NCI-H446 treated with DMSO at 0.1 percent for 48 hours (cell line): ENCODE results near the gene LRFN3.
"Not testable (repeated sequence)": the region's sequence is repeated elsewhere in the genome, so short reads cannot be mapped to it uniquely, and the experiment has no call there.

Experiments used
- DNase-seq: peaks from one replicate; lab custom pipeline; 2025; lab: John Stamatoyannopoulos, UW

Gene LRFN3

DNA sequence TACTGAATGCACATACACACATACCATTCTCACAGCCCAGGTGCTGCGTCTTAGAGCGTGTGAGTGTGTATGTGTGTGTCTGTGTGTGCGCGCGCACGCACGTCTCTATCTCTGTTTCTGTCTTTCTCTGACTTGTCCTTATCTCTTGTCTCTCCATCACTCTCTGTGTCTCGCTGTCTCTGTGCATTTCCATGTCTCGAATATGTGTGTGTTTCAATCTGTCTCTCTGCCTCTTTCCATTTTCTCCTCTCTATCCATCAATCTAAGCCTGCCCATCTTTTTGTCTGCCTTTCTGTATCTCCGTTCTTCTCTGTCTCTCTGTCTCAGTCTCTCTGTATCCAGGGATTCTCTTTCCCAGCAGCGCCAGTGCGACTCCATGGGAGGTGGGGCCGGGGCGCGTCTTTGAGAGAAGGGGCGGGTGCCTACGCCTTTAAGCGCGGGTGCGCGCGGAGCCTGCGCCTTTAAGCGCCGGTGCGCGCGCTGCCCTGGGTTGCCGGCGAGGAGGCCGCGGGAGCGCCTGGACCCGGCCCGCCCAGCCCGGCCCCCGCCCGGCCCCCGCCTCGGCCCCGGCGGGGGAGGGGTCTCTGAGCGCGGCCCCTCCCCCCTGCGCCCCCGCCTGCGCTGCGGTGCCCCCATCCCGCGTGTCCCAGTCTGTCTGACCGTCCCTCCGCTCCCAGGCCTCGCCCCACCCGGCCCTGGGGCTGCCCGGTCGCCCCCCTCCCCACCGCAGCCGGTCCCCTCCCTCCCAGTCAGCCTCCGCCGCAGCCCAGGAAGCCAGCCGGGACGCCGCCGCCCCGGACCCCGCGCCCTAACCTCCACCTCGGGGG, at the start of gene LRFN3:
Gene LRFN3 (plus strand): TSS at position 464 of the 827 bp plus-strand sequence. CDS start 3,052 bp downstream, outside the sequence.
- DNase-seq, result peak; percentile 41

GRCh38 chr19:35887197-35887596, 49.0 kb upstream of the LRFN3 start:
- DNase-seq, result no peak

- DNase-seq, result no peak
Measured at GRCh38 chr19:35888398-35888797, 47.8 kb upstream of the LRFN3 start.

DNA sequence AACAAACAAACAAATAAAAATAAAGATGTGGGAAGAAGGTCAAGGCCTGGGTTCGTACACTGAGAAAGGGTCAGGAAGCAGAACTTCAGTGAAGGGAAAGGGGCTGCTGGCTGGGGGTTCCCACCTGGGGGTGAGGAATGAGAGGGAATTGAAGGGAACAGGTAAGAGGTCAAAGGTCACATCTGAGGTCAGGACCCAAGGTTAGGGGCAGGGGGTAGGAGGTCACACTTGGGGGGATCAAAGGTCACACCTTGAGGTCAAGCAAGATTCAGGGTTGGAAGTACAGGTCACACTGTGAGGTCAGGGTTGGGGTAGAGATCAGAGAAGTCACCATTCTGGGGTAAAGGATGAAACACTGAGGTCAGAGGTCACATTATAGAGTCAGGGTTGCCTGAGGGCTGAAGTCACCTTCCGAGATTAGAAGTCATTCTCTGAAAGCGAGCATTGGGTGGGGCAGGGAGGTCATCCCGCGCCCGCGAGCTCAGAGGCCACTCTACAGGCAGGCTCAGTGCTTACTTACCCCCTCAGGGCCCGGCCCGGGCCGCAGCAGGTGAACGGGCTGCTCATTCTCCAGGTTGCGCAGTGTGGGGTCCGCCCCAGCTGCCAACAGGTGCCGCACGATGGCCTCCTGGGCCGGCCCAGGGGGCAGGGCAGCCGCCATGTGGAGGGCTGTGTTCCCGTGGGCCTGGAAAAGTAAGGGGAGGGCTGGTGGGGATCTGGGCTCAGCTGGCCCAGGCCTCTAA, 46.6 kb upstream of the LRFN3 start:
- DNase-seq, result no peak

- no peak for DNase-seq
Measured at GRCh38 chr19:35890113-35890650, 46.0 kb upstream of the LRFN3 start.

DNA sequence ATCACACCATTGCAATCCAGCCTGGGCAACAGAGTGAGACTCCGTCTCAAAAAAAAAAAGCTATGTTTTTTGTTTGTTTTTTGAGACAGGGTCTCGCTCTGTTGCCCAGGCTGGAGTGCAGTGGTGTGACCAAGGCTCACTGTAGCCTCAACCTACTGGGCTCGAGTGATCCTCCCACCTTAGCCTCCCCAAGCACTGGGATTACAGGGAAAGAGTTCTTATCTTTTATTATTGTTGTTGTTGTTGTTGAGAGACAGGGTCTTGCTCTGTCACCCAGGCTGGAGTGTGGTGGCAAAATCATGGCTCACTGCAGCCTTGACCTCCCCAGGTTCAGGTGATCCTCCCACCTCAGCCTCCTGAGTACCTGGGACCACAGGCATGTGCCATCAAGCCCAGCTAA, 44.4 kb upstream of the LRFN3 start:
- DNase-seq, result not testable (repeated sequence)

- no peak for DNase-seq
Measured at GRCh38 chr19:35894342-35894741, 41.8 kb upstream of the LRFN3 start.

DNA sequence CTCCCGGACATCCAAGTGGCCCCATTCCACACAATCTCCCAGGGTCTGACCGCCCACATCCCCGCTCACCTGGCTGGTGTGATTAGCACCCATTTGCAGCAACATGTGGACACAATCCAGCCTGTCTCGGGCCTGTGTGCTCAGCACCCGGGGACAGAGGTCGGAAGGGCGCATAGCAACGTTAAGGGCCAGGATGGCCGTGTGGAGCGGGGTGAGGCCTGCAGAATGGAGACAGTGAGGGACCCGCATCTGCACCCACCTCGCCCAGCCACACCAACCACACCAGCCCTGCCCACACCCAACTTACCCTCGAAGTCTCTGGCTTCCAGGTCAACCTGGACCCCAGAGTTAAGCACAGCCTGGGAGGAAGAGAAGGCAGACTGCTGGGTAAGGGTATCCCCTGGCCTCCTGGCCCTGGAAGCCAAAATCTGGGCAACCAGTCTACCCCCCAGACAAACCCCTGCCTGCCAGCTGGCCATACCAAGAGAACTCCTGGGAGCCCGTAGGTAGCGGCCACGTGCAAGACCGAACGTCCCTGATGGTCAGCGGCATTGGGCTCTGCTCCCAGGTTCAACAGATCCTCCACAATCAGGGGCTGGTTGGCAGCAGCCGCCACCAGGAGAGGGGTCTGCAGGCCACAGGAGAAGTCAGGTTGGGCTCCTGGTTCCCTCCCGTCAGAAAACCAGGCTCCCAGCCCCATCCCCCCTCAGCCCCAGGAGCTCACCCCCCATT, 40.1 kb upstream of the LRFN3 start:
- no peak for DNase-seq

GRCh38 chr19:35896643-35897040, 39.5 kb upstream of the LRFN3 start:
- DNase-seq, result no peak

GRCh38 chr19:35897706-35898451, 38.3 kb upstream of the LRFN3 start:
- no peak for DNase-seq

GRCh38 chr19:35898499-35898809, 37.7 kb upstream of the LRFN3 start:
- no peak for DNase-seq

- peak; percentile 53 for DNase-seq
Measured at GRCh38 chr19:35899547-35900214, 36.5 kb upstream of the LRFN3 start.

DNA sequence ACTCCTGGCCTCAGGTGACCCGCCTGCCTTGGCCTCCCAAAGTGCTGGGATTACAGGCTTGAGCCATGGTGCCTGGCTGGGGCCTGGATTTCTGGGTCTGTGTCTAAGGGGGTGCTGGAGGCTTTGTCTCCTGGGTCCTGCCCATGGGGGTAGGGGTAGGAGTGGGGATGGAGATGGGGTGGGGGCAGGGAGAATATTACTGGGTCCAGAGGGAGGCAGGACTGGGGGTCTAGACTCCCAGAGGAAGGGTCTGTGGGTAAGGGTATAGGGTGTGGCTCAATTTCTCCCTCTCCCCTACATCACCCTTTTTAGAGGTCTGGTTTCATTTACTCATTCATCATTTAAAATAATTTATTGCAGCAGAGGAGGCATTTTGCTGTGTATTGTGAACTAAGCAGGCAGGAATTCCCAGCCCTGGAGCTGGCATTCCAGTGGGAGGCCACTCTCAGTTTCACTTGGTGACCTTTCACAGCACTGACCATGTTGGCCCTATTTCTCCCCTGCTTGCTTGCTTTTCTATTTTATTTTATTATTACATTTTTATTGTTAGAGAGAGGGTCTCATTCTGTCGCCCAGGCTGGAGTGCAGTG, 35.0 kb upstream of the LRFN3 start:
- no peak for DNase-seq

- no peak for DNase-seq
Measured at GRCh38 chr19:35901854-35902661, 34.1 kb upstream of the LRFN3 start, which contains the start of gene HCST. Gene HCST, plus strand, starts transcription at chr19:35902529. Its CDS starts 65 bp downstream, at chr19:35902594.

DNA sequence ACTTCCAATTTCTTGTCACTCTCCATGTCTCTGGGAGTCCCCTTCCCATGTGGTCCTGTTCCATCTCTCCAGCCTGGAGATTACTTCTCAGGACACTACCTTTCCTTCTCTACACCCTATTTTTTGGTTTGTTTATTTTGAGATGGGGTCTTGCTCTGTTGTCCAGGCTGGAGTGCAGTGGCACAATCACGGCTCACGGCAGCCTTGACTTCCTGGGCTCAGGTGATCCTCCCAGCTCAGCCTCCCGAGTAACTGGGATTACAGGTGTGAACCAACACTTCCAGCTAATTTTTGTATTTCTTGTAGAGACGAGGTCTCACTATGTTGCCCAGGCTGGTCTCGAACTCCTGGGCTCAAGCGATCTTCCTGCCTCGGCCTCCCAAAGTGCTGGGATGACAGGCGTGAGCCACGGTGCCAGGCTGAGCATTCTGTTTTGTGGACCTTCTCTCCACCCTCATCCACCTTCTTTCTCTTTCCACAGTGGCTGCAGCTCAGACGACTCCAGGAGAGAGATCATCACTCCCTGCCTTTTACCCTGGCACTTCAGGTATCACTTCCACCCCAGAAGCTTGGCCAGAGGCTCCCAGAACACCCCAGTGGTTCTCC, 33.2 kb upstream of the LRFN3 start:
- no peak for DNase-seq

- no peak for DNase-seq
Measured at GRCh38 chr19:35903550-35904179, 32.5 kb upstream of the LRFN3 start.

DNA sequence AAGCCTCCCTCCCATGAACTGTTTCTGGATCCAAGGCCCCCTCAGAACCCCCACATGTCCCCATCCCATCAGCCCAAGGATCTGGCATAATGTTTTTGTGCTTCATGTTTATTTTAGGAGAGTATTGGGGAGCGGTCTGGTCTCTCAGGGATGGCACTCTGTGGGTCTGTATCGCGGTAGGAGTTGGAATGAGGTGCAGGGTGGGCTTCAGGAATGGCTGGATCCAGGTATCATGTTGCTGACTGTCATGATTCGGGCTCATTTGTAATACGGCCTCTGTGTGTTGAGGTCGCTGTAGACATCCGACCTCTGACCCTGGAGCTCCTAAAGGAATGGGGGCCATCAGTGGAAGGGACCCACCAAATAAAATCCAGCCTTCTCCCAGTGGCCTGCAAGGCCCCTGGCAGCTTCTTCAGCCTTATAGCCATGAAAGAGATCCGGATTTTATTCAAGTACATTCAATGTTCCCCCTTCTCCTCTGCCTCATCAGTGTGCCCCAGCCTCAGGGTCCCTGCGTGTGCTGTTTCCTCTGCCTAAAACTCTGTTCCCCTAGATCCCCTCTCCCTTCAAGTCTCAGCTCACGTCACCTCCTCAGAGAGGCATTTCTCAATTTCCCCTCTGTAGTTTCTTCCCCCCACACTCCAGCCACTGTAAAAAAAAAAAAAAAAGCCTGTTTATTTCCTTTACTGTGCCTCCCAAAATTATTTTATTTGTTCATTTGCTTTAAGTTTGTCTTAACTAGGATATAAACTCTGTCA, 31.7 kb upstream of the LRFN3 start:
- no peak for DNase-seq

- DNase-seq, result no peak
Measured at GRCh38 chr19:35905178-35905727, 30.9 kb upstream of the LRFN3 start.
